Parathyroid adenoma (tissue), 2 donors: ENCODE data around the gene DAPK3.

Experiments
- H2AFZ ChIP-seq: fragments of 300-600 bp; sonication (generic); one replicate; pipeline ENCODE4 v1.7.0; 2017; ENCODE audit warnings: antibody characterized with exemption, mild to moderate bottlenecking
- H3K27ac ChIP-seq: fragments of 300-600 bp; sonication (generic); one replicate; pipeline ENCODE4 v1.7.0; 2017
- H3K27me3 ChIP-seq: fragments of 300-600 bp; sonication (generic); one replicate; pipeline ENCODE4 v1.7.0; 2017; ENCODE audit warnings: low read length; ENCODE audit not compliant: control insufficient read depth, insufficient read depth
- H3K36me3 ChIP-seq: fragments of 300-600 bp; sonication (generic); one replicate; pipeline ENCODE4 v1.7.0; 2017; ENCODE audit warnings: low read length; ENCODE audit not compliant: control insufficient read depth, insufficient read depth
- H3K4me1 ChIP-seq: fragments of 300-600 bp; sonication (generic); one replicate; pipeline ENCODE4 v1.7.0; 2017; ENCODE audit warnings: control low read depth
- H3K4me2 ChIP-seq: fragments of 300-600 bp; sonication (generic); one replicate; pipeline ENCODE4 v1.7.0; 2017; ENCODE audit warnings: low read length
- H3K4me3 ChIP-seq: fragments of 300-600 bp; sonication (generic); one replicate; pipeline ENCODE4 v1.7.0; 2017; ENCODE audit warnings: low read depth, low read length
- H3K79me2 ChIP-seq: fragments of 300-600 bp; sonication (generic); one replicate; pipeline ENCODE4 v1.7.0; 2017; ENCODE audit warnings: control low read depth
- H3K9ac ChIP-seq: fragments of 300-600 bp; sonication (generic); one replicate; pipeline ENCODE4 v1.7.0; 2017; ENCODE audit warnings: mild to moderate bottlenecking
- H3K9me3 ChIP-seq: fragments of 300-600 bp; sonication (generic); one replicate; pipeline ENCODE4 v1.7.0; 2017; ENCODE audit warnings: low read length; ENCODE audit not compliant: control insufficient read depth
- TF ChIP-seq, protein P1 (sequence below): fragments of 300-600 bp; sonication (generic); IDR thresholded peaks from one replicate; pipeline ENCODE4 v1.7.0; 2017; ENCODE audit warnings: antibody characterized with exemption, mild to moderate bottlenecking
- donor health status: primary hyperparathyroidism.

Gene DAPK3

DNA sequence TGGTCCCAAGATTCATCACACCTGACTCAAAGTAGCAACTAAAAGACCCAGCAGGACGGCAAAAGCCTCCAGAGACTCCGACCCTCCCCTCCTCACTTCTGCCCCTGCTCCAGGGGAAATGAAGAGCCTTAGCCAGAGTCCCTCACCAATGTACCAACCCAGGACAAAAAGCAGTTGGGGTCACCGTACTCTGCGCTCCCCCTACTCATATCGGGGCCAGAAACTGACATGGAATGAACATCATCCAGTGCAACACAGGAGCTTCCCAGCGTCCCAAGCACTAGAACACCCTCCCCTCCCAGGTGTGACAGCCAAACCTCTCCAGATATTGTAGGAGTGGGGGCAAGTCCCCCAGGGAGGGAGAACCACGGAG lies 12.6 kb upstream of the DAPK3 start:
- peaks cover 18% of the 10 kb centered on the region for H3K4me1 ChIP-seq
- peak overlapping the region; percentile 100 for H3K27ac ChIP-seq

DNA sequence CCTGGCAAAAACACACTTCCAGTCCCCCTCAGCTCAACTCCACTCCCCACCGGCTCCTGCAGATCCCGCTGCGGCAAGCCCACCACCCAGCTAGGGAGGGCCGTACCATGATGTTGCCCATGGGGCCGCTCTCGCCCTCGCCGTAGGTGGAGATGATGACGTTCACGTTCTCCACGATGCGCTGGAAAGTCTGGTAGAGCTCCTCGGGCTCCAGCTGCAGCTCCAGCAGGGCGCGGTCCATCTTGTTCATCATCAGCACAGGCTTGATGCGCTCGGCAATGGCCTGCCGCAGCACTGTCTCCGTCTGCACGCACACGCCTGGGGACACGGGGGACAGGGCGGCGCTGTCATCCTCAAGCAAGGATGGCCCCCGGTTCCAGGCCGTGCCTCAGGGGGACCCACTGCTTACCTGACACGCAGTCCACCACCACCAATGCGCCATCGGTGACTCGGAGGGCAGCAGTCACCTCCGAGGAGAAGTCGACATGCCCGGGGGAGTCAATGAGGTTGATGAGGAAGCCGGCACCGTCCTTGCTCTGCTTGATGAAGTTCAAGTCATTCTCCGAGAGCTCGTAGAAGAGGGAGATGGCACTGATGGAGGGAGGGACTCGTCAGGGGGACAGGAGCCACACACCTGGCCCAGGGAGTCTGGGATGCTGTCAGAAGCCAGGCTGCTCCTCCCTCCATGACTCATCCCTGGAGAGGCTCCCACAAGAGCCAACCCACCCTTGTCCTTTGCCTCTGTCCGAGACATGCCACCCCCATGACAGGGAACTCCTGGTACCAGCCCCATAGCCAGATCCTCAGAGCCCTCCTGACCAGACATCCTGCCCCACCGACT lies 12.0 kb upstream of the DAPK3 start:
- Histone ChIP-seq H3K4me3 (no peak overlapping the region), H3K4me2 (no peak overlapping the region), H3K9ac (no peak overlapping the region), H3K36me3 (no peaks in the 10 kb centered on the region), H3K27ac (peak overlapping the region; percentile 100), H3K4me1 (peaks cover 18% of the 10 kb centered on the region), H3K9me3 (no peaks in the 10 kb centered on the region), H3K27me3 (no peaks in the 10 kb centered on the region), H3K79me2 (peaks cover 47% of the 10 kb centered on the region), H2AFZ (no peak overlapping the region)
- TF ChIP-seq, protein P1, sequence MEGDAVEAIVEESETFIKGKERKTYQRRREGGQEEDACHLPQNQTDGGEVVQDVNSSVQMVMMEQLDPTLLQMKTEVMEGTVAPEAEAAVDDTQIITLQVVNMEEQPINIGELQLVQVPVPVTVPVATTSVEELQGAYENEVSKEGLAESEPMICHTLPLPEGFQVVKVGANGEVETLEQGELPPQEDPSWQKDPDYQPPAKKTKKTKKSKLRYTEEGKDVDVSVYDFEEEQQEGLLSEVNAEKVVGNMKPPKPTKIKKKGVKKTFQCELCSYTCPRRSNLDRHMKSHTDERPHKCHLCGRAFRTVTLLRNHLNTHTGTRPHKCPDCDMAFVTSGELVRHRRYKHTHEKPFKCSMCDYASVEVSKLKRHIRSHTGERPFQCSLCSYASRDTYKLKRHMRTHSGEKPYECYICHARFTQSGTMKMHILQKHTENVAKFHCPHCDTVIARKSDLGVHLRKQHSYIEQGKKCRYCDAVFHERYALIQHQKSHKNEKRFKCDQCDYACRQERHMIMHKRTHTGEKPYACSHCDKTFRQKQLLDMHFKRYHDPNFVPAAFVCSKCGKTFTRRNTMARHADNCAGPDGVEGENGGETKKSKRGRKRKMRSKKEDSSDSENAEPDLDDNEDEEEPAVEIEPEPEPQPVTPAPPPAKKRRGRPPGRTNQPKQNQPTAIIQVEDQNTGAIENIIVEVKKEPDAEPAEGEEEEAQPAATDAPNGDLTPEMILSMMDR: no peak

More for the DNA sequence above, 12.6 kb upstream of the DAPK3 start:
- Histone ChIP-seq H3K36me3 (no peaks in the 10 kb centered on the region), H3K27me3 (no peaks in the 10 kb centered on the region), H3K9ac (no peak overlapping the region), H3K79me2 (peaks cover 44% of the 10 kb centered on the region), H3K9me3 (no peaks in the 10 kb centered on the region), H2AFZ (no peak overlapping the region), H3K4me3 (peak overlapping the region; percentile 99), H3K4me2 (peak overlapping the region; percentile 82)
- TF ChIP-seq, protein P1: no peak

DNA sequence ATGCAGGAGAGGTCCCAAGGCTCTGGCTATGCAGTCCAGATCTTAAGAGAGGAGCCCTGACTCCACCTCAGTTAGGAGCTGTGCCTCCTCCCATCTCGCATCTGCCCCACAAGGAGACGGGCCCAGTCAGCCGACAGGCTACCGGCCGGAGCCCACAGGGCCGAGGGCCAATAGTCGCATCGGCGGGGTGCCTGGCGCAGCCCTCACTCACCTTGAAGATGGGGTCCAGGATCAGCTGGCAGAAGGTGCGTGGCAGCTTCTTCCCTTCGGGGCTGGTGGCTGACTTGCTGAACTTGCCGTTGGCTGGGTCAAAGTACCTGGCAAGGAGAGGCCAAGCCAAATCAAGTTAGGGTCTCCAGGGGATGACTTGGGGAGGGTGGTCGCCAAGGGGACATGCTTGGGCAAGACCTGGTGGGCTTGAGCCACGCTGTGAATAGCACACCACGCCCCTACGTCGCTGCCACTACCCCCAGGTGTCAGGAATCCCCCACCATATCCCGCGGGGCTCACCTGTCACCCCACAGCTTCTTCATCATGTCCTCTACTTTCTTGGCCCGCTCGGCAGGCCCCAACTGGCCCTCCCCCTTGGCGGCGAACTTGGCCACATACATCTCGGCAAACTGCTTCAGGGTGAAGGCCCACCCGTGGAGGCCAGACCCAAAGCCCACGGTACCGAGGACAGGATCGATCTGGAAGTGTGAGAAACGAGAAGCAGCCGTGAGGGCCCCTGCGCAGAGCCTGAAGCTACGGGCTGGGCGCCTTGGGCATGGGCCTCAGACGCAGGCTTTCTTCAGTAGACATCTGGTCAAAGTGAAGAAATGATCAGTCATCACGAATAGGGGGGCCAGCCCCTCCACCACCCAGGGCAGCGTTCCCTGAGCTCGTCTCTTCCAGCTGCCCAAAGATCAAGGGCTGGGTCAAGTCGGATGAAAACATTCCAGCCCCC lies 11.1 kb upstream of the DAPK3 start:
- no peak overlapping the region for H3K4me3 ChIP-seq
- H3K79me2 ChIP-seq: peaks cover 47% of the 10 kb centered on the region
- H2AFZ ChIP-seq: no peak overlapping the region
- no peaks in the 10 kb centered on the region for H3K9me3 ChIP-seq
- TF ChIP-seq, protein P1: no peak
- H3K9ac ChIP-seq: no peak overlapping the region
- no peaks in the 10 kb centered on the region for H3K27me3 ChIP-seq
- H3K36me3 ChIP-seq: no peaks in the 10 kb centered on the region
- H3K27ac ChIP-seq: no peak overlapping the region
- H3K4me1 ChIP-seq: peaks cover 18% of the 10 kb centered on the region
- no peak overlapping the region for H3K4me2 ChIP-seq

DNA sequence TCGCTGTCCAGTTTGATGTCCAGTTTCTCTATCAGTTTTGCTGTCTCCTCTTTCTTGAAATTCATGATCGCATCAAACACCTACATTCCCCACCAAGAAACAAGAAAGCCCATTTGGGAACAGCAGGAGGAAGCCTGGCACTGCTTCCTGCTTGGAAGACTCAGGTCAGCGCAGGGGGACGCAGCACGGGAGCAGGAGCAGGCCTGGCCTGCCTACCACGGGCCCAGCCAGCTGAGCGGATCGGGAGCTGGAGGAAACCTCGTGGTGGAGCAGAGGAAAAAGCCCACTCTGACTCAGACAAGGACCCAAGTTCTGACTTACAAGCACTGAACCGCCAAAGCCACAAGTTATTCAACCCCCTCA lies 10.5 kb upstream of the DAPK3 start:
- Histone ChIP-seq H3K79me2 (peaks cover 47% of the 10 kb centered on the region), H3K9ac (no peak overlapping the region), H3K27ac (no peak overlapping the region), H3K9me3 (no peaks in the 10 kb centered on the region), H3K4me2 (no peak overlapping the region), H3K36me3 (no peaks in the 10 kb centered on the region), H3K4me3 (no peak overlapping the region), H3K4me1 (peaks cover 15% of the 10 kb centered on the region), H2AFZ (no peak overlapping the region), H3K27me3 (no peaks in the 10 kb centered on the region)
- TF ChIP-seq, protein P1: no peak
